GM12878 (cell line): ENCODE measurements around the gene LRIG2. TPM values are rescaled to one million over a fixed set of nuclear protein-coding genes. Genes with fewer than 3 reads are reported as not detected.

Source experiments
- ATAC-seq: fragments of 200-7000 bp; cut with Tn5 transposase; 3 replicates; pipeline ENCODE4 v1.9.1; 2020; ENCODE audit warnings: mild to moderate bottlenecking, moderate library complexity
- BruUV-seq: library from RNA; stranded (reverse); fragments of 400-500 nt; replicated peaks from 2 replicates; lab custom pipeline; 2021; lab: Mats Ljungman, UMichigan
- CTCF ChIA-PET: fragments of 300-600 bp; sonication (Branson Sonifier 250); formaldehyde crosslinking; extraction: SDS; loops from one replicate; lab custom pipeline; 2021; ENCODE audit warnings: inconsistent platforms; lab: Yijun Ruan, JAX
- POLR2A ChIA-PET: fragments of 350-600 bp; formaldehyde crosslinking; extraction: SDS; loops from one replicate; lab custom pipeline; 2021; ENCODE audit warnings: inconsistent platforms; lab: Charles Lee
- RAD21 ChIA-PET: fragments of 300-600 bp; sonication (Branson Sonifier 250); formaldehyde crosslinking; loops from one replicate; lab custom pipeline; 2023; ENCODE audit warnings: antibody characterized with exemption; ENCODE audit not compliant: unreplicated experiment; lab: Charles Lee
- SMC1A ChIA-PET: fragments of 300-600 bp; sonication (Branson Sonifier 250); formaldehyde crosslinking; loops from one replicate; lab custom pipeline; 2023; ENCODE audit not compliant: unreplicated experiment, uncharacterized antibody; lab: Charles Lee
- DNase-seq: peaks from one replicate; pipeline ENCODE4 v3.0.0-alpha.2; 2011; ENCODE audit warnings: low read depth, low spot score
- FAIRE-seq: peaks from 3 replicates; lab custom pipeline; 2011; peaks lifted over from hg19 to GRCh38; lab: Jason Lieb, UNC
- H2AFZ ChIP-seq: 2 replicates; pipeline ENCODE4 v1.6.0; 2011; ENCODE audit warnings: low read depth, low read length, control low read depth; ENCODE audit not compliant: control insufficient read depth
- H3K27ac ChIP-seq: 2 replicates; pipeline ENCODE4 v1.5.1; 2011; ENCODE audit warnings: control low read depth; ENCODE audit not compliant: control insufficient read depth, insufficient read depth
- H3K27me3 ChIP-seq, 2 experiments: replicated peaks in 1 of 2; 2 replicates each; pipeline versions ENCODE4 v1.6.0 to v1.6.1; 2011; ENCODE audit warnings: low read length in 1 of 2; ENCODE audit not compliant: control insufficient read depth in 2 of 2, insufficient read depth in 2 of 2
- H3K36me3 ChIP-seq, 2 experiments: 2 replicates each; pipeline ENCODE4 v1.5.1; 2011; ENCODE audit warnings: low read length in 1 of 2; ENCODE audit not compliant: control insufficient read depth in 2 of 2, insufficient read depth in 2 of 2
- H3K4me1 ChIP-seq: 2 replicates; pipeline ENCODE4 v1.6.1; 2011; ENCODE audit warnings: mild to moderate bottlenecking, low read length, moderate library complexity, mixed read lengths; ENCODE audit not compliant: control insufficient read depth, insufficient read depth
- H3K4me2 ChIP-seq: 2 replicates; pipeline ENCODE4 v1.6.0; 2011; ENCODE audit warnings: control low read depth; ENCODE audit not compliant: control insufficient read depth, insufficient read depth
- H3K4me3 ChIP-seq: fragments of 200-600 bp; sonication (generic); 2 replicates; pipeline ENCODE4 v1.5.1; 2016
- H3K79me2 ChIP-seq: 2 replicates; pipeline ENCODE4 v1.6.0; 2011; ENCODE audit warnings: low read length; ENCODE audit not compliant: control insufficient read depth, insufficient read depth
- H3K9ac ChIP-seq: 2 replicates; pipeline ENCODE4 v1.8.0; 2011; ENCODE audit warnings: low read length, control low read depth, mixed read lengths; ENCODE audit not compliant: control insufficient read depth, insufficient read depth
- H3K9me3 ChIP-seq: replicated peaks from 3 replicates; pipeline ENCODE4 v1.5.1; 2011; ENCODE audit warnings: mild to moderate bottlenecking, low read length; ENCODE audit not compliant: control insufficient read depth, insufficient read depth
- H4K20me1 ChIP-seq: 2 replicates; pipeline ENCODE4 v1.6.0; 2011; ENCODE audit not compliant: control insufficient read depth, insufficient read depth
- BACH1 ChIP-seq: fragments of 450-650 bp; IDR thresholded peaks from 2 replicates; pipeline ENCODE4 v1.6.1; 2017; ENCODE audit warnings: mild to moderate bottlenecking, borderline replicate concordance
- ETV6 ChIP-seq, 2 experiments: fragments of 450-650 bp in 1 of 2; IDR thresholded peaks in 1 of 2; conservative IDR thresholded peaks in 1 of 2; 2 replicates each; pipeline ENCODE4 v1.6.1; 2014; ENCODE audit warnings: antibody characterized with exemption in 1 of 2, borderline replicate concordance in 1 of 2, low read depth in 1 of 2, mild to moderate bottlenecking in 1 of 2, moderate library complexity in 1 of 2
- WGBS: methylation state at CpG from one replicate; pipeline ENCODE4 v1.1.6; 2016; ENCODE audit warnings: low lambda C conversion rate; ENCODE audit not compliant: insufficient replicate concordance, insufficient coverage; ENCODE audit errors: missing lambda C conversion rate; 5-methylcytosine and 5-hydroxymethylcytosine counted together
- in situ Hi-C: fragments of 300-500 bp; cut with MboI; formaldehyde crosslinking; loops from 9 replicates; pipeline ENCODE4 v1.14.3; 2018; ENCODE audit warnings: mixed read lengths
- intact Hi-C: fragments of 100-400 bp; cut with micrococcal nuclease; formaldehyde crosslinking; loops from one replicate; pipeline ENCODE4 v1.14.2; 2022; ENCODE audit not compliant: unreplicated experiment
- polyA plus RNA-seq, 11 experiments: library from polyadenylated mRNA; depleted of rRNA in 4 of 11; unstranded in 6 of 11; stranded (reverse) in 5 of 11; fragments of >200 nt; fragmentation: Nextera tagmentation in 4 of 11; fragmentation: Illumina TruSeq in 1 of 11; extraction: Ambion mirVana in 4 of 11; extraction: Trizol in 1 of 11; gene quantifications; 1 replicate in 1 of 11; 2 replicates in 10 of 11; pipeline versions ENCODE4 v1.2.1 to v1.2.3, GENCODE V29; 2011 to 2016; ENCODE audit warnings: inconsistent platforms in 2 of 11, missing spikeins in 2 of 11, low read depth in 1 of 11
- total RNA-seq, 4 experiments: library from RNA; depleted of rRNA in 3 of 4; stranded (reverse); fragments of >200 nt in 3 of 4; fragmentation: Illumina TruSeq in 1 of 4; extraction: Trizol in 1 of 4; gene quantifications; 2 replicates each; pipeline versions ENCODE4 v1.2.1 to v1.2.3, GENCODE V29; 2013 to 2021
- TF ChIP-seq, protein P1 (sequence below): IDR thresholded peaks from 2 replicates; pipeline ENCODE4 v1.6.1; 2012; ENCODE audit warnings: low read depth, low read length, improper control_type of control experiment

Gene LRIG2
- total and polyA plus RNA-seq, 10 of the 15 experiments (the other 5 are each of a cell fraction or from before 2014, with no cell fraction given), result 0.77 to 11.8 (median 5.1) TPM

DNA sequence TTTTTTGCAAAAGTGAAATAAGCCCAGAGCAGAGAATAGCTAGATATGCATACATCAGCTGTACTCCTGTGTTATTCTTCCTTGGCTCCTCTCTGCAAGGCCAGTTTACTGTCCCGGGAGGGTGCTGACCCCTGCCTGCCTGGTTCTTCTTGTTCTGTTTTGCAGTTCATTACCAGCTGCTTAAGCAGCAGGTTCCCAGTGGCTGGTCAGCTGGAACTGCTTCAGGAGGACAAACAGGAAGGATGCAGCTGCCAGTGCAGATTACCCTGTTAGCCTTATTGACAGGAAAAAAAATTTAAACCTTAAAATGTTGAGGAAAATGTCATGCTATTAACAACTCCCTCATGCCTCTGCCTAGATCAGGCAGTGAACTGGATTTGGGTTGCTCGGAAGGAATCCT is 16.0 kb upstream of the LRIG2 start:
- in situ Hi-C loops, result no loop called here
- no peaks in the 10 kb centered on the region for H3K36me3 ChIP-seq
- RAD21 ChIA-PET, result interaction anchor here (0.8 to 2.8 kb wide), 5 partner anchors 10 to 253 kb away, joined by 3 to 12 read pairs (median 4); partner anchors contain the start of gene LRIG2
- SMC1A ChIA-PET, result interaction anchor here (0.8 to 1.5 kb wide), 7 partner anchors 9 to 341 kb away, joined by 3 to 8 read pairs (median 4); partner anchors contain the start of gene LRIG2
- no peaks in the 10 kb centered on the region for H3K4me1 ChIP-seq
- no peak overlapping the region for H3K4me3 ChIP-seq
- H3K9ac ChIP-seq, result no peak overlapping the region
- intact Hi-C loops, result loop anchor here (5.0 kb wide), 1 partner anchor 180 kb away; no protein-coding TSS in a partner anchor
- no peaks in the 10 kb centered on the region for H3K9me3 ChIP-seq
- FAIRE-seq (no peak), DNase-seq (no peak), ATAC-seq (no peak; the same call in none of the 3 replicates)
- H3K27ac ChIP-seq, result no peak overlapping the region
- no TSS peak for BruUV-seq
- no peaks in the 10 kb centered on the region for H4K20me1 ChIP-seq
- peak overlapping the region; percentile 15; the same call in 1 of the 2 replicates for H3K4me2 ChIP-seq
- POLR2A ChIA-PET, result interaction anchor here (0.5 to 1.0 kb wide), 3 partner anchors 18 to 175 kb away, joined by 3 to 5 read pairs (median 3); no protein-coding TSS in a partner anchor
- H2AFZ ChIP-seq, result no peak overlapping the region
- CTCF ChIA-PET, result interaction anchor here (0.6 to 6.0 kb wide), 9 partner anchors 15 to 246 kb away, joined by 3 to 52 read pairs (median 4); partner anchors contain the start of gene LRIG2
- TF ChIP-seq, protein P1, sequence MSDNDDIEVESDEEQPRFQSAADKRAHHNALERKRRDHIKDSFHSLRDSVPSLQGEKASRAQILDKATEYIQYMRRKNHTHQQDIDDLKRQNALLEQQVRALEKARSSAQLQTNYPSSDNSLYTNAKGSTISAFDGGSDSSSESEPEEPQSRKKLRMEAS, result no peak
- TF ChIP-seq BACH1 (no peak), ETV6 (conservative IDR thresholded peaks at IDR 0.05 in 1 of 2, IDR thresholded peaks at IDR 0.05 in 1 of 2; ENCODE audit: borderline replicate concordance in 1 of 2, low read depth in 1 of 2) (no peak)
- H3K79me2 ChIP-seq, result no peaks in the 10 kb centered on the region
- H3K27me3 ChIP-seq, result no peaks in the 10 kb centered on the region
- 46% methylated on average over 2 of the region's 2 CpGs for WGBS
